Lower leg skin (tissue), 3 donors: ENCODE data around the gene RGSL1.

Experiments
- CTCF ChIP-seq, 3 donors: fragments of 450-650 bp; IDR thresholded peaks; one replicate each; pipeline ENCODE4 v1.5.1; 2016; ENCODE audit warnings: antibody characterized with exemption in 3 of 3, mild to moderate bottlenecking in 3 of 3, moderate library complexity in 2 of 3
- POLR2A ChIP-seq, 2 donors: fragments of 450-650 bp; IDR thresholded peaks; one replicate each; pipeline ENCODE4 v1.6.1; 2016 to 2017; ENCODE audit warnings: antibody characterized with exemption in 2 of 2, mild to moderate bottlenecking in 1 of 2, moderate library complexity in 1 of 2

DNA sequence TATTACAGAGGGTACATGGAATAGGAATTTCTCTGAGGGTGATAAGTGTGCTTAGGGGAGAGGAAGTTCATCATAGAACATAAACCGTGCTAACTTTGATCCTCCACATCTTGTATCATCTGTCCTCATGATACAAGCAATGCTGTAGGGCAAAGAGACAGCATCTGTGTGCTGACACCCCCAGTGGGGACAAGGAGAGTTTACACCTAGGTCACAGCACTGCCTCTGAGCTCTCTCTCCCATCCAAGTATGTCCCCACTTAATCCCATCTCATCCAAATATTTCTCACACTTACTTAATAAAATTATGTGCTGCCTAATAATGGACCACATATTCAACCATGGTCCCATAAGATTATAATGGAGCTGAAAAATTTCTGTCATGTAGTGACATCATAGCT, 45.2 kb upstream of the RGSL1 start:
- TF ChIP-seq CTCF (IDR thresholded peaks at IDR 0.05): no peak
- TF ChIP-seq POLR2A (IDR thresholded peaks at IDR 0.05): no peak
